Ovary (tissue), 9 donors: ENCODE data around the gene SLAMF1. TPM values are rescaled to one million over a fixed set of nuclear protein-coding genes. Genes with fewer than 3 reads are reported as not detected.
"Not testable (repeated sequence)": the region's sequence is repeated elsewhere in the genome, so short reads cannot be mapped to it uniquely, and the experiment has no call there.

Experiments
- DNase-seq, 5 donors: peaks; one replicate each; pipeline ENCODE4 v3.0.0-alpha.2; 2019 to 2020
- H3K27ac ChIP-seq, 2 donors: fragments of 200-600 bp; one replicate each; pipeline versions ENCODE4 v1.5.1 to v1.8.0; 2019 to 2022
- H3K27me3 ChIP-seq: fragments of 200-600 bp; one replicate; pipeline ENCODE4 v1.8.0; 2022
- H3K36me3 ChIP-seq: fragments of 200-600 bp; sonication (generic); one replicate; pipeline ENCODE4 v1.5.1; 2019
- H3K4me1 ChIP-seq: one replicate; pipeline ENCODE4 v1.8.1; 2013; ENCODE audit warnings: mild to moderate bottlenecking, moderate library complexity; ENCODE audit not compliant: insufficient read depth
- H3K4me3 ChIP-seq: fragments of 200-600 bp; sonication (generic); one replicate; pipeline ENCODE4 v1.5.1; 2017
- H3K9me3 ChIP-seq, 2 donors: fragments of 200-600 bp in 1 of 2; sonication (generic) in 1 of 2; one replicate each; pipeline versions ENCODE4 v1.5.1 to v1.8.1; 2013 to 2019; ENCODE audit warnings: mild to moderate bottlenecking in 1 of 2, moderate library complexity in 1 of 2
- EP300 ChIP-seq: sonication (generic); formaldehyde crosslinking; IDR thresholded peaks from one replicate; pipeline ENCODE4 v1.6.1; 2017; ENCODE audit warnings: antibody characterized with exemption
- POLR2A ChIP-seq: fragments of 450-650 bp; IDR thresholded peaks from one replicate; pipeline ENCODE4 v1.6.1; 2017; ENCODE audit warnings: antibody characterized with exemption, mild to moderate bottlenecking, moderate library complexity
- WGBS, 3 donors: extraction: QIAGEN DNeasy Blood & Tissue Kit in 1 of 3; methylation state at CpG; one replicate each; pipeline versions ENCODE4 v1.1.5 to v1.1.7; 2013 to 2017; 5-methylcytosine and 5-hydroxymethylcytosine counted together
- intact Hi-C, 4 donors: fragments of 100-400 bp; cut with DNase I; formaldehyde crosslinking; loops; one replicate each; pipeline versions ENCODE4 v1.11.0 to v1.15.1; 2022 to 2023
- polyA plus RNA-seq, 2 donors: library from polyadenylated mRNA; stranded (reverse); fragments of 200-250 nt in 1 of 2; fragments of 350-450 nt in 1 of 2; fragmentation: Illumina TruSeq in 1 of 2; extraction: RNeasy Lipid Tissue Mini Kit (QIAGEN cat#74804) in 1 of 2; gene quantifications; one replicate each; pipeline ENCODE4 v1.2.3, GENCODE V29; 2013 to 2014
- total RNA-seq, 7 donors: library from RNA; depleted of rRNA in 2 of 7; stranded (reverse); fragments of >200 nt in 2 of 7; fragmentation: NEBNext Ultra II Directional in 3 of 7; extraction: Animal tissue kit (Norgen Biotek cat#: 25700) in 3 of 7; gene quantifications; one replicate each; pipeline versions ENCODE4 v1.1.0 to v1.2.4, GENCODE V29; 2016 to 2023
- TF ChIP-seq, protein P1 (sequence below), 3 donors: fragments of 450-650 bp in 2 of 3; fragments of 200-600 bp in 1 of 3; IDR thresholded peaks; one replicate each; pipeline versions ENCODE4 v1.5.1 to v1.8.0; 2016 to 2022; ENCODE audit warnings: antibody characterized with exemption in 3 of 3, mild to moderate bottlenecking in 1 of 3
- donor health status: DM: no; HTN: no; CAD: no; lungs with moderate emphysema.
- donor health status: DM: no; HTN: no; CAD: no.
- donor health status: Bipolar disorder and iron deficiency.
- donor health status: DM: yes; HTN: yes; CAD: no.
- donor health status: DM: no; HTN: no; CAD: no.
- donor health status: DM: yes; HTN: yes; CAD: no.

Gene SLAMF1
- total and polyA plus RNA-seq, 9 donors, result 0.15 to 0.68 (median 0.27) TPM; not detected in 3

DNA sequence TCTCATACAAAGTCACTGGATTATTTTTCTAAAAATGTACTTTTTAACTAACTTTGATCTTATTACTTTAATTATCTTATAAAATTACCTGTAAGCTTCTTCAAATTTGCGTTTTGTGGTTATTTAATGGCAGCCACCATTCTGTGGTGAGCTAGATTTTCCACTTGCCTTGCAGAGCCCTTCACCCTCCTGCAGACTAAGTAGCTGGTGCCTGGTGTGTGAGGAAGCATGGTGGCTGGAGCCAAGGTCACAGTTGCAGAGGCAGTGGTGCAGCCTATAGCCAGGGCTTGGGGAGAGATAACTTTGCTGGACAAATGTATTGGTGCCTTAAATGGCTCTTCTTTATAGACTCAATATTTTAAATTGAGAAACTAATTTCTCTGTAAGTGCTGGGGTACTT, 56.4 kb downstream of the SLAMF1 start:
- no peaks in the 10 kb centered on the region for H3K4me1 ChIP-seq
- intact Hi-C loops, result no loop called here
- no peaks in the 10 kb centered on the region for H3K27me3 ChIP-seq
- WGBS, 3 donors, result 83 to 87% (median 84%) methylated on average over 1 of the region's 1 CpG
- no peak overlapping the region for H3K4me3 ChIP-seq
- TF ChIP-seq EP300 (no peak), POLR2A (no peak)
- TF ChIP-seq, protein P1, sequence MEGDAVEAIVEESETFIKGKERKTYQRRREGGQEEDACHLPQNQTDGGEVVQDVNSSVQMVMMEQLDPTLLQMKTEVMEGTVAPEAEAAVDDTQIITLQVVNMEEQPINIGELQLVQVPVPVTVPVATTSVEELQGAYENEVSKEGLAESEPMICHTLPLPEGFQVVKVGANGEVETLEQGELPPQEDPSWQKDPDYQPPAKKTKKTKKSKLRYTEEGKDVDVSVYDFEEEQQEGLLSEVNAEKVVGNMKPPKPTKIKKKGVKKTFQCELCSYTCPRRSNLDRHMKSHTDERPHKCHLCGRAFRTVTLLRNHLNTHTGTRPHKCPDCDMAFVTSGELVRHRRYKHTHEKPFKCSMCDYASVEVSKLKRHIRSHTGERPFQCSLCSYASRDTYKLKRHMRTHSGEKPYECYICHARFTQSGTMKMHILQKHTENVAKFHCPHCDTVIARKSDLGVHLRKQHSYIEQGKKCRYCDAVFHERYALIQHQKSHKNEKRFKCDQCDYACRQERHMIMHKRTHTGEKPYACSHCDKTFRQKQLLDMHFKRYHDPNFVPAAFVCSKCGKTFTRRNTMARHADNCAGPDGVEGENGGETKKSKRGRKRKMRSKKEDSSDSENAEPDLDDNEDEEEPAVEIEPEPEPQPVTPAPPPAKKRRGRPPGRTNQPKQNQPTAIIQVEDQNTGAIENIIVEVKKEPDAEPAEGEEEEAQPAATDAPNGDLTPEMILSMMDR (IDR thresholded peaks at IDR 0.05), result no peak
- H3K27ac ChIP-seq, result no peak overlapping the region
- no peak for DNase-seq
- H3K36me3 ChIP-seq, result no peaks in the 10 kb centered on the region
- H3K9me3 ChIP-seq, result no peaks in the 10 kb centered on the region

DNA sequence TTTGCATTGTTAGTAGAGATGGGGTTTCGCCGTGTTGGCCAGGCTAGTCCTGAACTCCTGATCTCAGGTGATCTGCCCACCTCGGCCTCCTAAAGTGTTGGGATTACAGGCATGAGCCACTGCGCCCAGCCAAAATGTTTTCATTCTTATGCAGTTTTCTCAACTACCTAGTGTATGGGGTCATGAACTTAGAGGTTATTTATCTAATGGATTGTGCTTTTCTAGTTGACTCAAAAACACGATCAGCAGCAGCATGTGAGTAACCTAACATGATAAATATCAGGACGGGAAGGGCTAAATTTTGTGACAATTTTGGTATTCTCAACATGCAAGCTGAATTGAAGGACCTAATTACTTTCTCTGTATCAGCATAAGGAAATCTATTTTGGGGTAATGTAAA, 58.4 kb downstream of the SLAMF1 start:
- H3K4me1 ChIP-seq, result no peaks in the 10 kb centered on the region
- H3K36me3 ChIP-seq, result no peaks in the 10 kb centered on the region
- TF ChIP-seq, protein P1 (IDR thresholded peaks at IDR 0.05), result no peak
- 80 to 85% (median 83%) methylated on average over 6 of the region's 6 CpGs for WGBS, 3 donors
- H3K27me3 ChIP-seq, result no peaks in the 10 kb centered on the region
- H3K4me3 ChIP-seq, result no peak overlapping the region
- intact Hi-C loops, result no loop called here
- DNase-seq, result no peak
- H3K9me3 ChIP-seq, result no peaks in the 10 kb centered on the region
- H3K27ac ChIP-seq, result no peak overlapping the region

DNA sequence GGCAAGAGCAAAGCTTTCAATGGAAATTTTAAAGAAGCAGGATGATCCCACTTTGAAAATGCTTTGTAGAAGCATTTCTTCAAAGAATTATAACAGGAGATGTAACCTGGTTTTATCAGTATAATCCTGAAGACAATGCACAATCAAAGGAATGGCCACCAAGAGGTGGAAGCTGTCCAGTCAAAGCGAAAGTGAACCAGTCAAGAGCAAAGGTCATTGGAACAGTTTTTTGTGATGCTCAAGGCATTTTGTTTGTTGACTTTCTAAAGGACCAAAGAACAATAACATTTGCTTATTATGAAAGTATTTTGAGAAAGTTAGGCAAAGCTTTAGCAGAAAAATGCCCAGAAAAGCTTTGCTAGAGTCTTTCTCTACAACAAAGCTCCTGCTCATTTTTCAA, 62.1 kb downstream of the SLAMF1 start:
- Histone ChIP-seq H3K9me3 (no peaks in the 10 kb centered on the region), H3K4me3 (no peak overlapping the region), H3K27me3 (no peaks in the 10 kb centered on the region), H3K4me1 (no peaks in the 10 kb centered on the region), H3K36me3 (no peaks in the 10 kb centered on the region), H3K27ac (no peak overlapping the region)
- intact Hi-C loops, result no loop called here
- no peak for DNase-seq
- 21 to 47% (median 25%) methylated on average over 1 of the region's 1 CpG for WGBS, 3 donors
- TF ChIP-seq EP300, result no peak
- TF ChIP-seq, protein P1 (IDR thresholded peaks at IDR 0.05), result no peak
- TF ChIP-seq POLR2A, result no peak

DNA sequence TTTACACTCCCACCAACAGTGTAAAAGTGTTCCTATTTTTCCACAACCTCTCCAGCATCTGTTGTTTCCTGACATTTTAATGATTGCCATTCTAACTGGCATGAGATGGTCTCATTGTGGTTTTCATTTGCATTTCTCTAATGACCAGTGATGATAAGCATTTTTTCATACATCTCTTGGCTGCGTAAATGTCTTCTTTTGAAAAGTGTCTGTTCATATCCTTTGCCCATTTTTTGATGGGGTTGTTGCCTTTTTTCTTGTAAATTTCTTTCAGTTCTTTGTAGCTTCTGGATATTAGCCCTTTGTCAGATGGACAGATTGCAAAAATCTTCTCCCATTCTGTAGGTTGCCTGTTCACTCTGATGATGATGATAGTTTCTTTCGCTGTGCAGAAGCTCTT, 63.9 kb downstream of the SLAMF1 start:
- not testable (repeated sequence) for H3K27me3 ChIP-seq
- 91 to 95% (median 95%) methylated on average over 2 of the region's 2 CpGs for WGBS, 3 donors

DNA sequence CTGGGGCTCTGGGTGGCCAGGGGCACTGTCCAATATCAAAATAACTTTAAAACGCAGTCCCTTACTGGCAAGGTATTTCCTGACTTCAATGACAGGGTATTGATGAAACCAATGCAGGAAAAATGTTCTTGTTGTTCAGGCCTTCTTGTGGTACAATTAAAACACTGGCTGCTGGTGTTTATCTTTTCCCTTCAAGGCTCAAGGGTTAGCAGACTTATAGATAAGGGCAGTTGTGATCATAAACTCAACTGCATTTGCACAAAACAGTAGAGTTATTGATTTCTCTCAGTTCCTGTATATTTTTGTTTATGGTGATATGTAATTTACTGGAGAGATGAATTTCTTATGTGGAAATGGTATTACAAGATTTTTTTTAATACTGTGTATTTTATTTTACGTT, 64.9 kb downstream of the SLAMF1 start:
- TF ChIP-seq EP300, result no peak
- TF ChIP-seq, protein P1 (IDR thresholded peaks at IDR 0.05), result no peak
- TF ChIP-seq POLR2A, result no peak
- H3K4me1 ChIP-seq, result no peaks in the 10 kb centered on the region
- H3K9me3 ChIP-seq, result no peaks in the 10 kb centered on the region
- no peaks in the 10 kb centered on the region for H3K27me3 ChIP-seq
- no peaks in the 10 kb centered on the region for H3K36me3 ChIP-seq
- no peak overlapping the region for H3K4me3 ChIP-seq
- DNase-seq, result no peak
- no peak overlapping the region for H3K27ac ChIP-seq
- 62 to 73% (median 65%) methylated on average over 2 of the region's 2 CpGs for WGBS, 3 donors
- intact Hi-C loops, result no loop called here

More for the DNA sequence above, 63.9 kb downstream of the SLAMF1 start:
- H3K9me3 ChIP-seq, H3K4me3 ChIP-seq, H3K27ac ChIP-seq, H3K36me3 ChIP-seq, intact Hi-C loops, DNase-seq, H3K4me1 ChIP-seq: not testable (repeated sequence)
